Adrenal gland (tissue), 5 donors: ENCODE data around the gene CYP39A1.

Source experiments
- POLR2A ChIP-seq, 2 donors: fragments of 450-650 bp; IDR thresholded peaks; one replicate each; pipeline ENCODE4 v1.6.1; 2017; ENCODE audit warnings: antibody characterized with exemption in 2 of 2, mild to moderate bottlenecking in 2 of 2, moderate library complexity in 1 of 2
- TF ChIP-seq, protein P1 (sequence below), 6 experiments: fragments of 450-650 bp in 4 of 6; fragments of 200-600 bp in 2 of 6; sonication (generic) in 1 of 6; IDR thresholded peaks; 1 replicate in 5 of 6; 2 replicates in 1 of 6; pipeline versions ENCODE4 v1.5.1 to v1.8.0; 2016 to 2021; ENCODE audit warnings: antibody characterized with exemption in 6 of 6, mild to moderate bottlenecking in 2 of 6, moderate library complexity in 1 of 6
- donor health status: DM: no; HTN: no; CAD: no.

DNA sequence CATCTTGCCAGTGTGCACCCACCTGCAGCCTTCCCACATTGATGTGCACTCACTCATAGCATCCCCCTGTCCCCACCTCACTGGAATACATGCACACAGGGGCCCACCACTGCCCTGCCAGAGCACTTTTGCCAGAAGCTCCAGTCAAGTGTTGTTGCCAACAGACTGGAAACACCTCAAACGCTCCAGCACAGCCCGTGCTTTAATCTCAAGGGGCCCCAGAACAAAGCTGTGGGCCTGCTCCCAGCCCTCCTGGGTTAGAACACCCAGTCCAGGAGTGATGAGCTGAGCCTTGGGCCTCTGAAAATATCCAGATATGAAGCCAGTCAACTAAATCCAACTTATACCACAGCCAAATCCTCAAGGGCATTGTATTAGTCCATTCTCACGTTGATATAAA, 77.1 kb downstream of the CYP39A1 start:
- TF ChIP-seq, protein P1, sequence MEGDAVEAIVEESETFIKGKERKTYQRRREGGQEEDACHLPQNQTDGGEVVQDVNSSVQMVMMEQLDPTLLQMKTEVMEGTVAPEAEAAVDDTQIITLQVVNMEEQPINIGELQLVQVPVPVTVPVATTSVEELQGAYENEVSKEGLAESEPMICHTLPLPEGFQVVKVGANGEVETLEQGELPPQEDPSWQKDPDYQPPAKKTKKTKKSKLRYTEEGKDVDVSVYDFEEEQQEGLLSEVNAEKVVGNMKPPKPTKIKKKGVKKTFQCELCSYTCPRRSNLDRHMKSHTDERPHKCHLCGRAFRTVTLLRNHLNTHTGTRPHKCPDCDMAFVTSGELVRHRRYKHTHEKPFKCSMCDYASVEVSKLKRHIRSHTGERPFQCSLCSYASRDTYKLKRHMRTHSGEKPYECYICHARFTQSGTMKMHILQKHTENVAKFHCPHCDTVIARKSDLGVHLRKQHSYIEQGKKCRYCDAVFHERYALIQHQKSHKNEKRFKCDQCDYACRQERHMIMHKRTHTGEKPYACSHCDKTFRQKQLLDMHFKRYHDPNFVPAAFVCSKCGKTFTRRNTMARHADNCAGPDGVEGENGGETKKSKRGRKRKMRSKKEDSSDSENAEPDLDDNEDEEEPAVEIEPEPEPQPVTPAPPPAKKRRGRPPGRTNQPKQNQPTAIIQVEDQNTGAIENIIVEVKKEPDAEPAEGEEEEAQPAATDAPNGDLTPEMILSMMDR (IDR thresholded peaks at IDR 0.05): no peak
- no peak for TF ChIP-seq POLR2A (IDR thresholded peaks at IDR 0.05)
